Lower lobe of right lung (tissue), 2 donors: ENCODE data around the gene THBS3. TPM values are rescaled to one million over a fixed set of nuclear protein-coding genes. Genes with fewer than 3 reads are reported as not detected.

Experiments used
- ATAC-seq, 2 donors: fragments of 200-7000 bp; cut with Tn5 transposase; one replicate each; pipeline ENCODE4 v1.9.1; 2020 to 2022; ENCODE audit warnings: mild to moderate bottlenecking in 2 of 2, moderate library complexity in 2 of 2
- DNase-seq: peaks from one replicate; pipeline ENCODE4 v3.0.0-alpha.2; 2020
- H3K27ac ChIP-seq: fragments of 200-600 bp; one replicate; pipeline ENCODE4 v1.8.0; 2022
- H3K27me3 ChIP-seq: fragments of 200-600 bp; one replicate; pipeline ENCODE4 v1.8.0; 2022; ENCODE audit warnings: low read depth
- H3K36me3 ChIP-seq: fragments of 200-600 bp; one replicate; pipeline ENCODE4 v1.8.0; 2022; ENCODE audit warnings: mild to moderate bottlenecking
- H3K4me1 ChIP-seq: fragments of 200-600 bp; one replicate; pipeline ENCODE4 v1.8.0; 2022
- H3K4me3 ChIP-seq: fragments of 200-600 bp; one replicate; pipeline ENCODE4 v1.8.0; 2022; ENCODE audit warnings: mild to moderate bottlenecking
- H3K9me3 ChIP-seq: fragments of 200-600 bp; one replicate; pipeline ENCODE4 v1.8.0; 2022
- intact Hi-C: fragments of 100-400 bp; cut with DNase I; formaldehyde crosslinking; loops from one replicate; pipeline ENCODE4 v1.11.0; 2022
- long read RNA-seq: library from polyadenylated mRNA; unstranded; transcript quantifications from one replicate; pipeline ENCODE4 v2.0.0, GENCODE V29; 2021
- total RNA-seq: library from RNA; stranded (reverse); fragmentation: NEBNext Ultra II Directional; extraction: Animal tissue kit (Norgen Biotek cat#: 25700); gene quantifications from one replicate; pipeline ENCODE4 v1.2.1, GENCODE V29; 2021
- TF ChIP-seq, protein P1 (sequence below): fragments of 200-600 bp; IDR thresholded peaks from one replicate; pipeline ENCODE4 v1.8.0; 2022; ENCODE audit warnings: antibody characterized with exemption, mild to moderate bottlenecking
- donor health status: DM: no; HTN: yes; CAD: no; lungs with severe emphysema.

The THBS3 gene
- 24.4 TPM for total RNA-seq
- long read RNA-seq, partial matches to known transcripts: 4 of 17 reads
- long read RNA-seq, other reads (novel, unspliced or antisense): 10 of 17 reads

DNA sequence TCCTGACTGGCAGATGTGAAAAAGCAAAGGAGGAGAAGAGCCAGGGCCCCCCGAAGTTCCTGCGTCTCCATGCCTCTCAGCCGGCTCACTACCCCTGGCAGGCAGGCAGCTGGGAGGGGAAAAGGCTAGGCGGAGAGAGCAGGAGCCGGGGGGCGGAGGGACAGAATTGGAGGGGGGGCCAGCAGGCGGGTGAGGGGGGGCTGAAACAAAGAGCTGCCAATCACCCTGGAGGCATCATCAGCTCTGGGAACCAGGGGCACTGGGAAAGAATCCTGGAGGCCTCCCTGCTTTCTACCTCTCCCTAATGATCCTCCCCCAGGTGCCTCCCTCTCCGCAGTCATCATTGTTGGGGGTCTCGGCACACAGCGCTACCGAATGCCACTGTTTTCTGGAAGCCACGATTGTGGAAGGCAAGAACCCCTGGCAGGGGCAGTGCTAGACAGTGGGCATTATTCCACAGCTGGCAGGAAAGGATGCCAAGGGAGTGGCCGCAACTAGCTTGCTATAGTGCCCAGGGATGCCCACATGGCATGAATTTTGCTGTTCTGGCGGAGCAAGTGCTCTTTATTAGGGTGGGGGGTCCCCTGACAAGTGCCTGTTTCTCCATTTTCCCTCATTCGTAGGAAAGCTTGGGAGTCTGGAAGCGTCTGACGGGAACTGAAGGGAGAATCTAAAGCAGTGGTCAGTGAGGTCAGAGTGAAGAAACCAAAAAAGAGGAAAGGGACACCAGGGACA lies at the start of gene THBS3:
TSS of gene THBS3 (minus strand) at position 92 of the 735 bp plus-strand sequence. CDS start at position 71, 21 bp downstream.
- peak within 1 kb of the TSS; percentile 95 for H3K4me3 ChIP-seq
- peak; percentile 0 to 15 for ATAC-seq
- H3K27me3 ChIP-seq: no peaks in the 10 kb centered on the region
- no peaks in the 10 kb centered on the region for H3K9me3 ChIP-seq
- TF ChIP-seq, protein P1, sequence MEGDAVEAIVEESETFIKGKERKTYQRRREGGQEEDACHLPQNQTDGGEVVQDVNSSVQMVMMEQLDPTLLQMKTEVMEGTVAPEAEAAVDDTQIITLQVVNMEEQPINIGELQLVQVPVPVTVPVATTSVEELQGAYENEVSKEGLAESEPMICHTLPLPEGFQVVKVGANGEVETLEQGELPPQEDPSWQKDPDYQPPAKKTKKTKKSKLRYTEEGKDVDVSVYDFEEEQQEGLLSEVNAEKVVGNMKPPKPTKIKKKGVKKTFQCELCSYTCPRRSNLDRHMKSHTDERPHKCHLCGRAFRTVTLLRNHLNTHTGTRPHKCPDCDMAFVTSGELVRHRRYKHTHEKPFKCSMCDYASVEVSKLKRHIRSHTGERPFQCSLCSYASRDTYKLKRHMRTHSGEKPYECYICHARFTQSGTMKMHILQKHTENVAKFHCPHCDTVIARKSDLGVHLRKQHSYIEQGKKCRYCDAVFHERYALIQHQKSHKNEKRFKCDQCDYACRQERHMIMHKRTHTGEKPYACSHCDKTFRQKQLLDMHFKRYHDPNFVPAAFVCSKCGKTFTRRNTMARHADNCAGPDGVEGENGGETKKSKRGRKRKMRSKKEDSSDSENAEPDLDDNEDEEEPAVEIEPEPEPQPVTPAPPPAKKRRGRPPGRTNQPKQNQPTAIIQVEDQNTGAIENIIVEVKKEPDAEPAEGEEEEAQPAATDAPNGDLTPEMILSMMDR: no peak
- no peak for DNase-seq
- H3K4me1 ChIP-seq: peaks cover 33% of the 10 kb centered on the region
- intact Hi-C loops: no loop called here
- peak within 1 kb of the TSS; percentile 100 for H3K27ac ChIP-seq
- H3K36me3 ChIP-seq: peaks cover 15% of the 10 kb centered on the region

DNA sequence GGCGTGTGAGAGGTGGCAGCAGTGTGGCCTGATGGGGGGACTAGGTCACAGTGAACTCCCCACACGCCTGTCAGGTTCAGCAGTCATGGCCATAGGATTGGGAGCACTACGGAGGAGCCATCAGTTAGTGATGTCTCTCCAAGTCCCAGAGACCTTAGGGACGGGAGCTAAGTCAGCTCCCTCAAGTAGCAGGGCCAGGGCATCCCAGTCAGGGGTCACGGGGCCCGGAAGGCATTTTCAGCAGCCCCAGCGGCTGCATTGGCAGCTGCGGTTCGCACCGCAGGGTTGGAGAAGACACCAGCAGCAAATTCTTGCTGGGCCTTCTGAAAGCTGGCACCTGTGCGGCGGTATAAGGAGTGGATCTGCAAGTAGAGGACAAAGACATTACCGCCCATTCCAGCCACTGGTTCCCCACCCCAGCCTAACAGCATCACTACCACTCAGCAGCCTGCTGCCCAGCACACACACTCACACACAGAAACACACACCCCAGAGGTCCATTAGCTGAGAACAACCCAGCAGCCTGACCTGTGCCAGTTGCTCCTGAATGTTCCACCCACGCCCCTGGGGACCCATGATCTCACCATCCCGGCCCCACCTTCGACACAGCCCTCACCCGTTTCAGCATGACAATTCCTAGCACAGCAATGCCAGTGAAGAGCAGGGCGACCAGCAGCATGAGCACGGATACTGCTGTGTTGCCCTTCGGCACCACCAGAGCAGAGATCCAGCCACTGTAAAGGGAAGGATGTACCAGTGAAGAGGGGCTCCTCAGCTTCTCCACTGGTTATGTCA lies 48.6 kb upstream of the THBS3 start:
- Histone ChIP-seq H3K9me3 (no peaks in the 10 kb centered on the region), H3K27me3 (no peaks in the 10 kb centered on the region), H3K4me3 (peak overlapping the region; percentile 82), H3K27ac (peak overlapping the region; percentile 96), H3K4me1 (peaks cover 31% of the 10 kb centered on the region), H3K36me3 (peaks cover 37% of the 10 kb centered on the region)
- peak; percentile 4 to 15 for ATAC-seq
- TF ChIP-seq, protein P1: no peak
- intact Hi-C loops: no loop called here
- DNase-seq: no peak

DNA sequence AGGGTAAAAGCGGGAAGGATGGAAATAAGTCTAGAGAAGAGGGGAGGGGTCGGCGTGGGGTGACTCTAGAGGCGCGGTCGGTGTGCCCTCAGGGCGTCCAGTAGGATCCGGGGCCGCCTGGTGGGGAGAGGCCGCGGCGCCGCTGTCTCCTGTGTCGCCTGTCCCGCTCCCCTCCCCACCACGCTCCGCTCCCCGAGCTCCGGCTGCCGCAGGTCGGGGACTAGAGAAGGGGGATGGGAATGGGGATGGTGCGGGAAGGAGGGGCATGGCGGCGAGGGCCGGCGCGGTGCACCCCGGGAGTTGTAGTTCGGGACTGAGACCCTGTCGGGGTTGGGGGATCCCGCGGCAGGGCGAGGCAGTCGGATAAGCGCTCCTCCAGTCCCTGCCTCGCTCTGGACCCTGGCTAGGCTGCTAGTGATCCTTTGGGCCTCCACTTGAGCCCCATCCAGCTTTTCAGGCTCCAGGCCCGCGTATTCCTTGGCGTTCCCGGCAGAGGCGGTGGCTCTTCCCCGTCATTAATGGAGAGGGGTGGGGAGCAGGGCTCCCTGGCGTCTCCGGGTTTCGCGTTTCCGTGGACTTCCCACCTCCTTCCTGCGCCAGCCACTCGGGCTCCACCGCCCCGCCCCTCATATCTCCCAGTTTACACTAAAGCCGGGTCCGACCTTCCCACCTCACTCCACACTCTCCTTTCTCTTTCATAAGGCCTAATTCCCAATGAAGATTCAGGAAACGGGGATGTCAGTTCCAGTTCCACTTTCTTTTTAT lies 47.7 kb upstream of the THBS3 start, which contains the start of gene ENTREP3:
TSS of gene ENTREP3 (minus strand) at position 241 of the 765 bp plus-strand sequence. CDS start 606 bp downstream, outside the sequence.
- peak within 1 kb of the TSS; percentile 82 for H3K4me3 ChIP-seq
- peak within 1 kb of the TSS; percentile 96 for H3K27ac ChIP-seq
- no peaks in the 10 kb centered on the region for H3K27me3 ChIP-seq
- peak; percentile 92 to 95 for ATAC-seq
- H3K36me3 ChIP-seq: peaks cover 37% of the 10 kb centered on the region
- H3K4me1 ChIP-seq: peaks cover 30% of the 10 kb centered on the region
- DNase-seq: peak; percentile 92
- intact Hi-C loops: no loop called here
- TF ChIP-seq, protein P1: peak; percentile 11
- H3K9me3 ChIP-seq: no peaks in the 10 kb centered on the region

DNA sequence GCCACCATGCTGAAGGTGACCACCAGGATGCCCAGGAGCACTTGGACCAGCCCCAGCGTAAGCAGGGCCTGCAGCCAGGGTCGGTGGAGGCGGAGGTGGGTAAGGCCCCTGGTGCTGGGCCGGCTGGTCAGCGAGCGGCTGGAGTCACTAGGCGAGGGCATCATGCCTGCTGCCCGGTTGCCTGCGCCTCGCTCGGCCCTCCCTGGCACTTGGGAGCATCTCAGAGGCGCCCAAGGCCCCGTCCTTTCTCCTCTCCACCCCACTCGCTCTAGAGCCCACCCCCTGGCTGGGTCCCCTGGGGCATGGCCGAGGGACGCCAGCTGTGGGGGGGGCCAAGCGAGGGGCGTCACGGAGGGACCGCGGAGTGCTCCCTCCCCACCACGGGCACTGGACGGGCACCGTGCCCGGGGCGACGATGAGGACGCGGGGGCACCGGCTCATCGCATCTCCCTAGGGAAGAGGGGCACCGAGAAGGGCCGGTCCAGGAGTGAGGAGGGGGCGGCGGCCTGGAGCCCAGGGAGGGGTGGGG lies 47.1 kb upstream of the THBS3 start:
- TF ChIP-seq, protein P1: no peak
- H3K27ac ChIP-seq: peak overlapping the region; percentile 96
- H3K27me3 ChIP-seq: no peaks in the 10 kb centered on the region
- ATAC-seq: peak; percentile 7 to 15
- peak overlapping the region; percentile 82 for H3K4me3 ChIP-seq
- intact Hi-C loops: no loop called here
- peaks cover 31% of the 10 kb centered on the region for H3K36me3 ChIP-seq
- H3K4me1 ChIP-seq: peaks cover 34% of the 10 kb centered on the region
- DNase-seq: no peak
- H3K9me3 ChIP-seq: no peaks in the 10 kb centered on the region
